ENCODE data around the gene C1orf116.

Gene C1orf116

DNA sequence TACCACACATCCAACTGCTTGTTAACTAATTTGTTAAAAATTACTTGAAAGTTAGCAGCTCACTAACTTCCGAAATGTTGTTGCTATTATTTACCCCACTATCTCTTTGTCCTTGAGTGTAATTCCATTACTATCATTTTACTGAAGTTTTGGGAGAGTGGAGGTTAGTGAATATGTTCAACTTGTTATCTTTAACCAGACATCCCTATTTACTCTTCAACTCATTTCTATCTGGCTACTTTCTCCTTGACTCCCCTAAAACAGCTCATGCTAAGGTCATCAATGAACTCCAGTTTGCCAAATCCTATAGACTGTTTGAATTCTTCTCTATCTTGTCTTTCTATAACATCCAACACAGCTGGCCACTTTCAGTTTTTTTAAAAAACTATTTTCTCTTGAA, 4.3 kb upstream of the C1orf116 start:
- Histone ChIP-seq H3K9ac (no peak overlapping the region), H4K20me1 (no peaks in the 10 kb centered on the region), H3K4me1 (no peaks in the 10 kb centered on the region), H3K4me3 (no peak overlapping the region), H3K36me3 (no peaks in the 10 kb centered on the region), H3K4me2 (no peak overlapping the region), H3K9me3 (no peaks in the 10 kb centered on the region), H3K27me3 (no peaks in the 10 kb centered on the region), H3K27ac (no peak overlapping the region)
- TF ChIP-seq Cebpa-rat (IDR thresholded peaks at IDR 0.05) = no peak

DNA sequence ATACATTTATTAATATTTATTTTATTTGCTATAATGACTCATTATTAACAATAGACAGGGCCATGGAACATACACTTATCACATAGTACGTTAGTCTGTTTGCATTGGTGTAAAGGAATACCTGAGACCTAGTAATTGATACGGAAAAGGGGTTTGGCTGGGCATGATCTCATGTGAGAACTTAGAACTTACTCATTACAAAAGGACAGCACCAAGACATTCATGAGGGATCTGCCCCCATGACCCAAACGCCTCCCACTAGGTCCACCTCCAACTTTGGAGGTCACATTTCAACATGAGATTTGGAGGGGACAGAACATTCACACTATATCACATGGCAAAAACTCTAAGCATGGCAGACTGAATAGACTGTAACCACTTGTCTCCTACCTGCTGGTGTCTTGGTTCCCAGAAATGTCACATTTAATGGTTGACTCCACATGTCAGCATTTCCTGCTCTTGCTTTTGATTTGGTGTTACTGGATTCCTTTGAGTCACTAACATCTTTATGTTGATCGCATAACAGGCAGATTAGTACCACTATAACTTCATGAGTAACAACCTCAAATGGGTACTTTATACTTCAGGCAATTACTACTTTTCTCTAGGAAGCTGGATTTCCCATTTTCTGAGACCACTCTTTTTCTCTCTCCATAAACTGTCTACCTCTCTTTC, 3.5 kb upstream of the C1orf116 start:
- Histone ChIP-seq H3K27me3 (no peaks in the 10 kb centered on the region), H3K4me2 (no peak overlapping the region), H3K9ac (no peak overlapping the region), H3K27ac (no peak overlapping the region), H3K36me3 (no peaks in the 10 kb centered on the region), H4K20me1 (no peaks in the 10 kb centered on the region), H3K4me1 (no peaks in the 10 kb centered on the region), H3K4me3 (no peak overlapping the region), H3K9me3 (no peaks in the 10 kb centered on the region)
- no peak for TF ChIP-seq Cebpa-rat (IDR thresholded peaks at IDR 0.05)

DNA sequence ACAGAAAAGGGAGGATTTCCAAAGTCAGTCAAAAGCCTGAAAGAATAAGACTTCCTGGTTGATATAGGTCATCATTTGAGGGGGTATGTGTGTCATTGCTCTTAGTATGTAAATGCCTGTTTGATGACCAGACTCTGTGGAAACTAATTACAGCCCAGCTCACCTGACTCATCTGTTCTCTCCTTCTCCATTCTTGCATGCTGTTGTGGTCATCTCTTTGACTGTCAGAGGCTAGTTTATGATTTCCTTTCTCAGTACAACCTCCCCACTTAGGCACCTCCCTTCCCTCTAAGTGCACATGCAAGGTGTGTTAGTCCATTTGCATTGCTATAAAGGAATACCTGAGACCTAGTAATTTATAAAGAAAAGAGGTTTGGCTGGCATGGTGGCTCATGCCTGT, 2.4 kb upstream of the C1orf116 start:
- H3K9me3 ChIP-seq = no peaks in the 10 kb centered on the region
- H3K9ac ChIP-seq = no peak overlapping the region
- no peak for TF ChIP-seq Cebpa-rat (IDR thresholded peaks at IDR 0.05)
- H3K27me3 ChIP-seq = no peaks in the 10 kb centered on the region
- H3K27ac ChIP-seq = no peak overlapping the region
- no peaks in the 10 kb centered on the region for H4K20me1 ChIP-seq
- no peak overlapping the region for H3K4me3 ChIP-seq
- H3K4me1 ChIP-seq = no peaks in the 10 kb centered on the region
- no peak overlapping the region for H3K4me2 ChIP-seq
- H3K36me3 ChIP-seq = no peaks in the 10 kb centered on the region

DNA sequence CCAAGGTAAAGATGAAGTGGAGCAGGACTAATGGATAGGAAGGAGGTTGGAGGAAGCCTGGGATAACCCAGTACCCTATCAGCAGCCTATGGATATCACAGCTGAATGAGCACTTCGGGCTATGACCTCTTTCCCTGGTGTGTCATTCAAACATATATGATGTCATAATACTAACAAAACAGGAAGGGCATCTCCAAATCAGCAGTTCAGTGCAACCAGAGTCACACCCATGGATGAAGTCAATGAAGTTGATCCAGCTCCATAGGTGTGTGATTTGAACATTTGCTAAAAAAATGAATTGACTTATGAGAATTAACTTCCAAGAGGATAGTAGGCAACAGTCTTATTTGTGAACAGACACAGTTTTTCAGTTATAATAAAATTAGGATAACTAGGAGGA, 1.7 kb upstream of the C1orf116 start:
- H3K4me2 ChIP-seq = no peak overlapping the region

DNA sequence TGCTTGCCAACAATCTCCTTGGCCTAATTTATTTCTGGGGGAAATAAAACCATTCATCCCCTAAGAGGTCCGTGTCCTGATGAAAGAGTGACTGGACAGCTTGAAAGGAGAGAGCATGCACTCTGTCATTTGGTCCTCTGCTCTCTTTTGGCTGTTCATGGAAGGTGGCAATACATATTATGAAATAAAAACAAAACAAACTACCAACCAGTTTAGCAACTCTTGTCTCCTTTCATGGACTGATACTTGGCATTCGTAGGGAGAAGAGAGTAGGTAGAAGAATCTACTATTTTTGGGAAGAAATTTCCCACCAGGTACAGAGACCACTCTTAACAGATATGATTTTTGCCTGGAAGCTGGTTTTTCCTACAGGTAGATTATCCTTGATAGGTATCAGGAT, 746 bp upstream of the C1orf116 start:
- Histone ChIP-seq H3K4me1 (no peaks in the 10 kb centered on the region), H3K27me3 (no peaks in the 10 kb centered on the region), H3K27ac (no peak overlapping the region), H3K4me2 (no peak overlapping the region), H3K4me3 (no peak overlapping the region), H3K36me3 (no peaks in the 10 kb centered on the region), H4K20me1 (no peaks in the 10 kb centered on the region), H3K9ac (no peak overlapping the region), H3K9me3 (no peaks in the 10 kb centered on the region)
- TF ChIP-seq Cebpa-rat (IDR thresholded peaks at IDR 0.05) = no peak

More for the DNA sequence above, 1.7 kb upstream of the C1orf116 start:
- no peaks in the 10 kb centered on the region for H3K4me1 ChIP-seq
- H3K27me3 ChIP-seq = no peaks in the 10 kb centered on the region
- no peak overlapping the region for H3K27ac ChIP-seq
- no peak overlapping the region for H3K4me3 ChIP-seq
- H4K20me1 ChIP-seq = no peaks in the 10 kb centered on the region
- TF ChIP-seq Cebpa-rat (IDR thresholded peaks at IDR 0.05) = no peak
- H3K9me3 ChIP-seq = no peaks in the 10 kb centered on the region
- H3K9ac ChIP-seq = no peak overlapping the region
- no peaks in the 10 kb centered on the region for H3K36me3 ChIP-seq

DNA sequence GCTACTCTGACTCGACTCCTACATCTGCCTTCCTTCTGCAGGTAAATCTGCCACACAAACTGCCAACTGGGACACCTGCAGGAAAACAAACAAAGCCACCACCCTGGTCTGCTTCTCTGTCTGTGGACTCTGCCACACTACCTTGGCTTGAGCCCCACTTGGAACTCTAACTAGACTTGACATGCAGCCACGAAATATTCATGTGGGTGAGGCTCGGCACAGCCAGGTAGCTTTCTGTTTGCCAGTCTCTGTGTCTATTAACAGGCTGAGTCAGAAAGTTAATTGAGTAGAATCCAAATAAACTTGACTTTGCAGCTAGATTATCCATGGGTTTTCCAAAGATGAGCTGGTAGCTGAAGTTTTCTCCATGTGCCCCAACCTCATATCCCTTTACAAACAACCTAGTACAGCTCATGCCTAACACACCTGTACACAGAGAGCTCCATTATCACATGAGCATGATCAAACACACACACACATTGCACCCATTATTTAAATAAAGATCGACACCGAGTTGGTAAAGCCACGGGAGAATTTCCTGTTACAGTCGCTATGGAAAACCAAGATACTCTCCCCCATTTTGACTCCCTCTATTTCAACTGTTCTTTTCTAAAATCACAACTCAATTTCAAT, 808 bp downstream of the C1orf116 start:
- no peak overlapping the region for H3K4me3 ChIP-seq
- TF ChIP-seq Cebpa-rat (IDR thresholded peaks at IDR 0.05) = no peak
- H3K4me2 ChIP-seq = no peak overlapping the region
- H3K4me1 ChIP-seq = no peaks in the 10 kb centered on the region
- no peaks in the 10 kb centered on the region for H4K20me1 ChIP-seq
- no peaks in the 10 kb centered on the region for H3K36me3 ChIP-seq
- H3K27ac ChIP-seq = no peak overlapping the region
- H3K27me3 ChIP-seq = no peaks in the 10 kb centered on the region
- no peak overlapping the region for H3K9ac ChIP-seq
- H3K9me3 ChIP-seq = no peaks in the 10 kb centered on the region

DNA sequence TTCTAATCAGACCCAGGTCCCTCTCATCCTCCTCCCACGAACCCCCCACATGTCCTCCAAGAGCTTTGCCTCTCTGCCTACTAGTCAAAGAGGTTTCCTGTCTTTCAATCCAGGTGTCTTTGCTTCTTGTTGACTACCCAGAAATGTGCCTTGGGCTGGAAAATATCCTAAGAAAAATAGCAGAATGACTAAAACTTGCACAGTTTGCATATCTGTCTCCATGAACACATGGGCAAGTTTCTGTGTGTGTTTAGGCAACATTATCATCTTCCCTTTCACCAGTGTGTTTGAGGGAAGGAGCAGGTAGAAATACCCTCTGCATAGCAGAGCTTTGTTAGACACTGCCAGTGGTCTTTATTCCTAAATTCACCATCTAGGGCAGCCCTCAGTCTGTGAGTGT, 1.5 kb downstream of the C1orf116 start:
- Histone ChIP-seq H3K9me3 (no peaks in the 10 kb centered on the region), H3K27ac (no peak overlapping the region)

DNA sequence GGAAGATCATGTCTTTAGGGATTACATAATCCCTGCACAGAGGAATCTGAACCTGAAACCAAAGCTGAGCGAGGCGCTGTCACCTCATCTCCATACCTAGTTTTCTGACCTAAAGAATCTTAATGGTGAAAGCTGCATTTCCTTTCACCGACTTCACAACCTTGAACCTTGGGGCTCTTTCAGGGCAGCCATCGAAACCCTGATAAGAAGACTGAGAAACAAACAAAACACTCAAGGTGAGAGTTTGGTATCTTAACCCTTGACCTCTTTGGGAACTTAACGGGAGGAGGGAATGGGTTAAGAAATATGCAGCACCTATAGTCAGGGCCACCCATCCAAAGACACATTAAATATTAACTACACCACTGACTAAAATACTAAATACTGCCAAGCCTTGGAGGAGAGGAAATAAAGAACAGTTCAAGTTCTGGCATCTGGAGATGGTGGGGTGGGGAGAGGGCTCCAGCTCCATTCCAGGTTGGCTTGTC, 2.0 kb downstream of the C1orf116 start:
- H3K4me3 ChIP-seq = no peak overlapping the region
- no peak overlapping the region for H3K4me2 ChIP-seq
- no peak overlapping the region for H3K27ac ChIP-seq
- no peak overlapping the region for H3K9ac ChIP-seq
- no peaks in the 10 kb centered on the region for H4K20me1 ChIP-seq
- H3K27me3 ChIP-seq = no peaks in the 10 kb centered on the region
- no peaks in the 10 kb centered on the region for H3K9me3 ChIP-seq
- TF ChIP-seq Cebpa-rat (IDR thresholded peaks at IDR 0.05) = no peak
- H3K4me1 ChIP-seq = no peaks in the 10 kb centered on the region
- no peaks in the 10 kb centered on the region for H3K36me3 ChIP-seq

More for the DNA sequence above, 1.5 kb downstream of the C1orf116 start:
- H3K4me2 ChIP-seq = no peak overlapping the region
- H3K4me3 ChIP-seq = no peak overlapping the region
- H3K27me3 ChIP-seq = no peaks in the 10 kb centered on the region
- no peaks in the 10 kb centered on the region for H3K4me1 ChIP-seq
- H3K36me3 ChIP-seq = no peaks in the 10 kb centered on the region
- H4K20me1 ChIP-seq = no peaks in the 10 kb centered on the region
- TF ChIP-seq Cebpa-rat (IDR thresholded peaks at IDR 0.05) = no peak
- H3K9ac ChIP-seq = no peak overlapping the region

DNA sequence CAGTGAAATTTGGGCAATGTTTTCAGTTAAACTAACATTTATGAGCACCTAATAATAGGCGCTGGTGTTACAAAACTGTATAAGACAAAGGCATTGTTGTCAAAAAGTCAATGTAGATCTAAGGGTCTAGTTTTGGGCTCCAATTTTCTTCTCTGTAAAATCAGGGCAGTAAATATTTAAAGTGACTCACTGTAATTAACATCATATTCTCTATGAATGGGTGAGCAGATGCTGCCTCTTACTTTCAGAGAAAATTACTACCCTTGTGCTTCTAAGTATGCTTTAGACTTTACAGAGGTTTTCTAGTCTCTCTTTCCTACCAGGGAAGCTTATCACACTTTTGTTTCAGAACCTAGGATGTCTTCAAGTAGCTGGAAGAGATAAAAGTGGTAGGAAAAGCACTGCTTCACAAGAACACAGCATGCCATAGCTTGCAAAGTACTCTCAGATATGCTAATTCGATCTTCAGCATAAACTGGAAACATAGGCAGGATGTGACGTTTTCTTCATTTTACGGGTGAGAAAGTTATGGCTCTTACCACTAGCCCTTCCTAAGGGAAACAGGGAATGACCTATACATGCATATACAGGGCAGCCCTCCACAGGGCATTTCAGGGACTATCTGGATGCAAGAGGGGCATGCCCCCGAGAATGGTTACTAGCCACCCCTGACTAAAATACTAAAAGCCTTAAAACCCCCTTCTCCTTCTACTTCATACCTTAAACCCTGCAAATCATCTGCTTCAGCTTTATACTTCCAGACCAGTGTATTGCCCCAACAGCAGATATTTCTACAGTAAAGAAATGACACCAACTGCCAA, 2.6 kb downstream of the C1orf116 start:
- Histone ChIP-seq H3K4me2 (no peak overlapping the region), H3K27ac (no peak overlapping the region), H3K27me3 (no peaks in the 10 kb centered on the region), H3K4me1 (no peaks in the 10 kb centered on the region), H3K9ac (no peak overlapping the region), H4K20me1 (no peaks in the 10 kb centered on the region), H3K36me3 (no peaks in the 10 kb centered on the region), H3K4me3 (no peak overlapping the region), H3K9me3 (no peaks in the 10 kb centered on the region)
- TF ChIP-seq Cebpa-rat (IDR thresholded peaks at IDR 0.05) = no peak

Data from BLaER1 (cell line).